Epithelial cell of esophagus (primary cell): Measurements from ENCODE around the gene RGL1.
A peak's percentile ranks its signal among the peaks of the same experiment; 100 is the strongest.

Experiments used
- DNase-seq: peaks from one replicate; pipeline ENCODE4 v3.0.0; 2010; ENCODE audit warnings: low read depth
- H3K4me3 ChIP-seq: 2 replicates; pipeline ENCODE4 v1.5.1; 2011; ENCODE audit warnings: mild to moderate bottlenecking, low read length, control low read depth
- TF ChIP-seq, protein P1 (sequence below): IDR thresholded peaks from 2 replicates; pipeline ENCODE4 v1.5.1; 2011; ENCODE audit warnings: low read depth, mild to moderate bottlenecking, low read length, control low read depth, inconsistent platforms; ENCODE audit not compliant: insufficient read depth; ENCODE audit errors: missing control alignments

RGL1 gene

DNA sequence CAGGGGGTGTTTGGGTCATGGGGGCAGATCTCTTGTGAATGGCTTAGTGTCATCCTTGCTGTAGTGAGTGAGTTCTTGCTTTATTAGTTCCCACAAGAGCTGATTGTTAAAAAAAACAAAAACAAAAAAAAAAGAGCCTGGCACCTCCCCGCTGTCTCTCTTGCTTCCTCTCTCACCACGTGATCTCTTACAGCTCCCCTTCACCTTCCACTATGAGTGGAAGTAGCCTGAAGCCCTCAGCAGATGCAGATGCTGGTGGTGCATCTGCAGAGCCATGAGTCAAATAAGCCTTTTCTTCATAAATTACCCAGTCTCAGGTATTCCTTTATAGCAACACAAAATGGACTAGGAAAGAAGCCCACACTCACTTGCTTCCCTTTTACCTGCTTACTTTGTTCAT lies 17.2 kb upstream of the RGL1 start:
- TF ChIP-seq, protein P1, sequence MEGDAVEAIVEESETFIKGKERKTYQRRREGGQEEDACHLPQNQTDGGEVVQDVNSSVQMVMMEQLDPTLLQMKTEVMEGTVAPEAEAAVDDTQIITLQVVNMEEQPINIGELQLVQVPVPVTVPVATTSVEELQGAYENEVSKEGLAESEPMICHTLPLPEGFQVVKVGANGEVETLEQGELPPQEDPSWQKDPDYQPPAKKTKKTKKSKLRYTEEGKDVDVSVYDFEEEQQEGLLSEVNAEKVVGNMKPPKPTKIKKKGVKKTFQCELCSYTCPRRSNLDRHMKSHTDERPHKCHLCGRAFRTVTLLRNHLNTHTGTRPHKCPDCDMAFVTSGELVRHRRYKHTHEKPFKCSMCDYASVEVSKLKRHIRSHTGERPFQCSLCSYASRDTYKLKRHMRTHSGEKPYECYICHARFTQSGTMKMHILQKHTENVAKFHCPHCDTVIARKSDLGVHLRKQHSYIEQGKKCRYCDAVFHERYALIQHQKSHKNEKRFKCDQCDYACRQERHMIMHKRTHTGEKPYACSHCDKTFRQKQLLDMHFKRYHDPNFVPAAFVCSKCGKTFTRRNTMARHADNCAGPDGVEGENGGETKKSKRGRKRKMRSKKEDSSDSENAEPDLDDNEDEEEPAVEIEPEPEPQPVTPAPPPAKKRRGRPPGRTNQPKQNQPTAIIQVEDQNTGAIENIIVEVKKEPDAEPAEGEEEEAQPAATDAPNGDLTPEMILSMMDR = no peak
- no peak for DNase-seq
- no peak overlapping the region for H3K4me3 ChIP-seq

DNA sequence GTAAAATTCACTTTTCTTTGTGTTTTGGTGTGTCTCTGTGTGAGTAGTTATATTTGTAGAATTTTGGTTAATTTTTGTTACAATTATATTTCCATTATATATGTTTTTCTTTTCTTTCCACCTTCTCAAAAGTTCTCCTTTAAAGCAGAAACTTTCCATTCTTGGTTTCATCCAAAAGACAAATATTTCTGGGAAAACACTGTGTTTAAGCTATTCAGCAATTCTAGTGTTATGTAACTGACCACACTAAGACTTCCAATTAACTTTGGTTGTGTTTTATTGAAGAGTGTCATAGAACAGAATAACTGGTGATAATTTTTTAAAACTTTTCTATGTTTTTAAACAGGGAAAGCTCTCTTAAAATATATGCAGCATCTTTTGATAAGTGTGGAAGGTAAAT lies 13.6 kb upstream of the RGL1 start:
- TF ChIP-seq, protein P1 = no peak
- H3K4me3 ChIP-seq = no peak overlapping the region
- no peak for DNase-seq

DNA sequence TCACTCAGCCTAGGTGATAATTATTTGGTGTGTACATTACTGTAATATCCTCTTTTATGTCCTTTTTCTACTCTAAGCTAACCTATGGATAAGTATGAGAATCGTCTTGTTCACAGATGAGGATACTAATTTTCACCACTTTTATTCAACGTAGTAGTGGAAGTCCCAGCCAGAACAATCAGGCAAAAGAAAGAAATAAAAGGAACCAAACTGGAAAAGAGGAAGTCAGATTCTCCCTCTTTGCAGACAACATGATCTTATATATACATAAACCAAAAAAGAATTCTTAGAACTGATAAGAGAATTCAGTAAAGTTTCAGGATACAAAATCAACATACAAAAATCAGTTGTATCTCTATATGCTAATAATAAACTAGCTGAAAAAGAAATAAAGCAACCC lies 12.6 kb upstream of the RGL1 start:
- H3K4me3 ChIP-seq = no peak overlapping the region
- TF ChIP-seq, protein P1 = no peak
- no peak for DNase-seq

DNA sequence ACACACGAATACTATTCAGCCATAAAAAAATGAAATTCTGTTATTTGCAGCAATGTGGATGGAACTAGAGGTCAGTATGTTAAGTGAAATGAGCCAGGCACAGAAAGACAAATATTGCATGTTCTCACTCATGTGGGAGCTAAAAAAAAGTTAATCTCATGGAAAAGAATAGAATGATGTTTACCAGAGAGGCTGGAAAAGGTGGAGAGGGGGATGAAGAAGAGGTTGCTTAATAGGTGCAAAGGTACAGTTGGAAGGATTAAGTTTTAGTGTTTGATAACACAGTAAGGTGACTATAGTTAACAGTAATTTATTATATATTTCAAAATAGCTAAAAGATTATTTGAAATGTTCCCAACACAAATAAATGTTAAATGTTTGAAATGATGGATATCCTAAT lies 10.8 kb upstream of the RGL1 start:
- TF ChIP-seq, protein P1 = no peak
- no peak for DNase-seq
- no peak overlapping the region for H3K4me3 ChIP-seq

DNA sequence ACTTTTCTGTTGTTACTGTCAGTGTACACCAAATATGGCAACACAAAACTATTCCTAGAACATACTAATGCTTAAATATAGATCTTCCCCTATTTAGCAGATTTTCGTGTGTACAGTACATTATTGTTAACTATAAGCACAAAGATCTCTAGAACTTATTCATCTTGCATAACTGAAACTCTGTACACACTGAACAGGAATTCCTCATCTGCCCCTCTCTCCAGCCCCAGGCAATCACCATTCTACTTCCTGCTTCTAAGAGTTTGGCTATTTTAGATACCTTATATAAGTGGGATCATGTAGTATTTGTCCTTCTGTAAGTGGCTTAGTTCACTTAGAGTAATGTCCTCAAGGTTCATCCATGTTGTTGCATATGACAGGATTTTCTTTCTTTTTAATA lies 4.5 kb upstream of the RGL1 start:
- TF ChIP-seq, protein P1 = no peak
- H3K4me3 ChIP-seq = no peak overlapping the region
- DNase-seq = peak; percentile 47

DNA sequence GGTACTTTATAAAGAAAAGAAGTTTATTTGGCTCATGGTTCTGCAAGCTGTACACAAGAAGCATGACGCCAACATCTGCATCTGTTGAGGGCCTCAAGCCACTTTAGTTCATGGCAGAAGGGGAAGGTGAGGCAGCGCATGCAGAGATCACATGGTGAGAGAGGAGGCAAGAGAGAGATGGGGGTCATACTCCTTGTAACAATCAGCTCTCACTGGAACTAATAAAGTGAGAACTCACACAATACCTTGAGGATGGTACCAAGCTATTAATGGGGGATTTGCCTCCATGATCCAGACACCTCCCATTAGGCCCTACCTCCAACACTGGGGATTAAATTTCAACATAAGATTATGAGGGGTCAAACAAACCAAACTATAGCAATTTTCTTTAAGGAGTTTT lies 3.3 kb upstream of the RGL1 start:
- no peak for DNase-seq
- H3K4me3 ChIP-seq = no peak overlapping the region
- TF ChIP-seq, protein P1 = no peak

DNA sequence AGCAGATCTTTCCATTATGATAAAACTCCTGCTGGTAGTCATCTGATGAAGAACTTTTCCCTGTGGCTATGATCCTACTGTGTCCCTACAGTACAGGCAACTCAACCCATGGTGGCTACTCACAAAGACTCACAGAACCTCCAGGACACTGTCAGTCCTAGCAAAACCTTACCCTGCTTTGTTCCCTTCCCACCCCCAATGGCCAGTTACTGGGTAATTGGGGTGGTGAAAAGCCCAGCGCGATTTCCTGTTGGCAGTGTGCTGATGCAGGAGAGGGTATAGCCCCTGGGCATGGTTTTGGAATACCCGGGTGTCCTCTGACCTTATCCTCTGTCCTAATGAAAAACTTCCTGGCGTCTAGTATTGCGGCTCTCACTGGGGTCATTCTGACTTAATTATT lies 533 bp upstream of the RGL1 start:
- DNase-seq = no peak
- peak overlapping the region; percentile 66 for H3K4me3 ChIP-seq
- TF ChIP-seq, protein P1 = no peak
